ENCODE results near the gene CRIP2.

- TF ChIP-seq ZNF274 (IDR thresholded peaks at IDR 0.05; ENCODE audit: low read depth, low read length) (no peak), YY1 (IDR thresholded peaks at IDR 0.05; ENCODE audit: insufficient read depth, insufficient read length) (no peak)
Measured at GRCh38 chr14:105493921-105494605, 19.4 kb downstream of the CRIP2 start.

Data from NT2/D1 (cell line).